OCI-LY1 (cell line): ENCODE data around the gene RECK.

ENCODE experiments used
- H2AFZ ChIP-seq: fragments of 200-600 bp; sonication (generic), shearing (Covaris generic); 2 replicates; pipeline ENCODE4 v1.6.0; 2014; ENCODE audit warnings: antibody characterized with exemption, mild to moderate bottlenecking, low read length
- H3F3A ChIP-seq: fragments of 200-600 bp; sonication (generic), shearing (Covaris generic); 2 replicates; pipeline ENCODE4 v1.6.0; 2014; ENCODE audit warnings: mild to moderate bottlenecking, antibody characterized with exemption, low read length, moderate library complexity; ENCODE audit not compliant: insufficient read depth
- H3K27ac ChIP-seq: fragments of 200-600 bp; sonication (generic); 2 replicates; pipeline ENCODE4 v1.5.1; 2014; ENCODE audit warnings: low read length, mixed run types, mild to moderate bottlenecking, low read depth; ENCODE audit not compliant: poor library complexity, severe bottlenecking
- H3K27me3 ChIP-seq: fragments of 200-600 bp; sonication (generic); 2 replicates; pipeline ENCODE4 v1.6.0; 2014; ENCODE audit warnings: antibody characterized with exemption, mild to moderate bottlenecking, low read length, moderate library complexity; ENCODE audit not compliant: insufficient read depth
- H3K36me3 ChIP-seq: fragments of 200-600 bp; sonication (generic); 2 replicates; pipeline ENCODE4 v1.6.1; 2014; ENCODE audit warnings: mild to moderate bottlenecking, antibody characterized with exemption, low read length, moderate library complexity, mixed read lengths; ENCODE audit not compliant: insufficient read depth
- H3K4me1 ChIP-seq: fragments of 200-600 bp; sonication (generic); 2 replicates; pipeline ENCODE4 v1.5.1; 2014; ENCODE audit warnings: mild to moderate bottlenecking, low read length, moderate library complexity; ENCODE audit not compliant: insufficient read depth, severe bottlenecking
- H3K4me2 ChIP-seq: fragments of 200-600 bp; sonication (generic), shearing (Covaris generic); 2 replicates; pipeline ENCODE4 v1.6.1; 2014; ENCODE audit warnings: low read length
- H3K4me3 ChIP-seq: fragments of 200-600 bp; sonication (generic); 2 replicates; pipeline ENCODE4 v1.5.1; 2014; ENCODE audit warnings: low read length, low read depth, mild to moderate bottlenecking, mixed read lengths; ENCODE audit not compliant: poor library complexity, severe bottlenecking
- H3K79me2 ChIP-seq: fragments of 200-600 bp; shearing (Covaris generic); 2 replicates; pipeline ENCODE4 v1.6.1; 2016; ENCODE audit warnings: mixed run types, low read length, mixed read lengths; ENCODE audit not compliant: insufficient read depth
- H3K9ac ChIP-seq: fragments of 200-600 bp; sonication (generic), shearing (Covaris generic); 2 replicates; pipeline ENCODE4 v1.6.1; 2014; ENCODE audit warnings: mild to moderate bottlenecking, low read length, mixed read lengths
- H3K9me2 ChIP-seq: fragments of 200-600 bp; sonication (generic), shearing (Covaris generic); 2 replicates; pipeline ENCODE4 v1.6.1; 2014; ENCODE audit warnings: low read depth, mild to moderate bottlenecking, low read length, mixed read lengths
- H3K9me3 ChIP-seq: fragments of 200-600 bp; shearing (Covaris generic); 2 replicates; pipeline ENCODE4 v1.6.1; 2014; ENCODE audit warnings: low read length, mixed read lengths
- H4K20me1 ChIP-seq: fragments of 200-600 bp; sonication (generic), shearing (Covaris generic); 2 replicates; pipeline ENCODE4 v1.6.0; 2016; ENCODE audit warnings: mild to moderate bottlenecking, low read length; ENCODE audit not compliant: insufficient read depth
- CTCF ChIP-seq: fragments of 200-600 bp; sonication (generic), shearing (Covaris generic); IDR thresholded peaks from 2 replicates; pipeline ENCODE4 v1.5.1; 2017; ENCODE audit warnings: mild to moderate bottlenecking, antibody characterized with exemption, low read length, moderate library complexity, mixed read lengths
- EZH2 ChIP-seq: fragments of 200-600 bp; sonication (generic), shearing (Covaris generic); IDR thresholded peaks from 2 replicates; pipeline ENCODE4 v1.8.0; 2017; ENCODE audit warnings: borderline replicate concordance, mixed run types, mild to moderate bottlenecking, antibody characterized with exemption, low read length, moderate library complexity, mixed read lengths

RECK gene

GRCh38 chr9:36040271-36040925 lies 3.7 kb downstream of the RECK start:
- no peak overlapping the region for H3K9ac ChIP-seq
- H3K4me1 ChIP-seq = peaks cover 14% of the 10 kb centered on the region

GRCh38 chr9:36041506-36041905 lies 4.8 kb downstream of the RECK start:
- H3F3A ChIP-seq = no peaks in the 10 kb centered on the region
- no peak overlapping the region for H3K27ac ChIP-seq
- peaks cover 7% of the 10 kb centered on the region for H3K9me3 ChIP-seq
- H2AFZ ChIP-seq = no peak overlapping the region
- no peaks in the 10 kb centered on the region for H3K79me2 ChIP-seq
- peaks cover 3% of the 10 kb centered on the region; the same call in 1 of the 2 replicates for H3K9me2 ChIP-seq
- peaks cover 5% of the 10 kb centered on the region; the same call in 1 of the 2 replicates for H4K20me1 ChIP-seq
- H3K36me3 ChIP-seq = no peaks in the 10 kb centered on the region; the same call in 1 of the 2 replicates
- H3K27me3 ChIP-seq = no peaks in the 10 kb centered on the region
- peaks cover 11% of the 10 kb centered on the region for H3K4me1 ChIP-seq
- no peak overlapping the region for H3K9ac ChIP-seq
- H3K4me2 ChIP-seq = no peak overlapping the region
- no peak for TF ChIP-seq CTCF
- TF ChIP-seq EZH2 = no peak
- no peak overlapping the region for H3K4me3 ChIP-seq

More at GRCh38 chr9:36040271-36040925, 3.7 kb downstream of the RECK start:
- Histone ChIP-seq H3K27me3 (no peaks in the 10 kb centered on the region), H3K9me3 (peaks cover 7% of the 10 kb centered on the region), H3K9me2 (peaks cover 3% of the 10 kb centered on the region; the same call in 1 of the 2 replicates), H3F3A (no peaks in the 10 kb centered on the region), H3K36me3 (no peaks in the 10 kb centered on the region; the same call in 1 of the 2 replicates), H2AFZ (no peak overlapping the region), H4K20me1 (no peaks in the 10 kb centered on the region), H3K79me2 (no peaks in the 10 kb centered on the region), H3K4me2 (no peak overlapping the region), H3K27ac (no peak overlapping the region), H3K4me3 (no peak overlapping the region)
- TF ChIP-seq EZH2 = no peak
- no peak for TF ChIP-seq CTCF

- Histone ChIP-seq H3K4me3 (no peak overlapping the region), H3K9ac (no peak overlapping the region), H3K9me2 (peaks cover 3% of the 10 kb centered on the region; the same call in 1 of the 2 replicates), H3K4me2 (no peak overlapping the region), H3K79me2 (no peaks in the 10 kb centered on the region), H4K20me1 (peaks cover 5% of the 10 kb centered on the region; the same call in 1 of the 2 replicates), H3K36me3 (no peaks in the 10 kb centered on the region; the same call in 1 of the 2 replicates), H3F3A (no peaks in the 10 kb centered on the region), H3K9me3 (peaks cover 7% of the 10 kb centered on the region), H3K27ac (no peak overlapping the region), H3K4me1 (no peaks in the 10 kb centered on the region), H3K27me3 (no peaks in the 10 kb centered on the region), H2AFZ (no peak overlapping the region)
- no peak for TF ChIP-seq CTCF
- TF ChIP-seq EZH2 = no peak
These were observed 8.9 kb downstream of the RECK start for GRCh38 chr9:36045610-36046009.
